DOHH2 (cell line): ENCODE data around the gene KRT5.

ENCODE experiments used
- H3F3A ChIP-seq: fragments of 200-600 bp; sonication (generic), shearing (Covaris generic); 2 replicates; pipeline ENCODE4 v1.6.0; 2016; ENCODE audit warnings: antibody characterized with exemption, mild to moderate bottlenecking; ENCODE audit not compliant: control insufficient read depth, insufficient read depth
- H3K27ac ChIP-seq: fragments of 200-600 bp; sonication (generic); 2 replicates; pipeline ENCODE4 v1.5.1; 2014; ENCODE audit warnings: low read depth, mild to moderate bottlenecking, low read length, moderate library complexity
- H3K27me3 ChIP-seq: fragments of 200-600 bp; sonication (generic); 2 replicates; pipeline ENCODE4 v1.6.1; 2014; ENCODE audit warnings: mild to moderate bottlenecking, low read length, mixed read lengths; ENCODE audit not compliant: control insufficient read depth
- H3K36me3 ChIP-seq: fragments of 200-600 bp; sonication (generic); 2 replicates; pipeline ENCODE4 v1.6.1; 2014; ENCODE audit warnings: mild to moderate bottlenecking, low read length, moderate library complexity, mixed read lengths; ENCODE audit not compliant: control insufficient read depth
- H3K4me1 ChIP-seq: fragments of 200-600 bp; sonication (generic); 2 replicates; pipeline ENCODE4 v1.6.1; 2014; ENCODE audit warnings: mild to moderate bottlenecking, low read length, mixed read lengths; ENCODE audit not compliant: control insufficient read depth
- H3K4me2 ChIP-seq: fragments of 200-600 bp; sonication (generic); 2 replicates; pipeline ENCODE4 v1.6.0; 2014; ENCODE audit warnings: mild to moderate bottlenecking, low read length, moderate library complexity
- H3K4me3 ChIP-seq: fragments of 200-600 bp; sonication (generic); 2 replicates; pipeline ENCODE4 v1.5.1; 2014; ENCODE audit warnings: mild to moderate bottlenecking, low read length, mixed read lengths
- H3K79me2 ChIP-seq: fragments of 200-600 bp; sonication (generic); 2 replicates; pipeline ENCODE4 v1.6.1; 2014; ENCODE audit warnings: mild to moderate bottlenecking, low read length, mixed read lengths; ENCODE audit not compliant: control insufficient read depth
- H3K9me2 ChIP-seq: fragments of 200-600 bp; sonication (generic); replicated peaks from 2 replicates; pipeline ENCODE4 v1.6.1; 2014; ENCODE audit warnings: mild to moderate bottlenecking, low read length, mixed read lengths; ENCODE audit not compliant: control insufficient read depth
- H3K9me3 ChIP-seq: fragments of 200-600 bp; sonication (generic); 2 replicates; pipeline ENCODE4 v1.6.1; 2014; ENCODE audit warnings: antibody characterized with exemption, low read length, mixed read lengths; ENCODE audit not compliant: control insufficient read depth, insufficient read depth
- H4K20me1 ChIP-seq: fragments of 200-600 bp; sonication (generic); 2 replicates; pipeline ENCODE4 v1.6.0; 2014; ENCODE audit warnings: low read depth, mild to moderate bottlenecking, antibody characterized with exemption, low read length, moderate library complexity; ENCODE audit not compliant: control insufficient read depth, insufficient read depth
- EZH2phosphoT487 ChIP-seq: fragments of 200-600 bp; sonication (generic); IDR thresholded peaks from 2 replicates; pipeline ENCODE4 v1.6.1; 2017; ENCODE audit warnings: borderline replicate concordance, mild to moderate bottlenecking, antibody characterized with exemption, low read length, moderate library complexity, mixed read lengths
- TF ChIP-seq, protein P1 (sequence below): fragments of 200-600 bp; sonication (generic); IDR thresholded peaks from one replicate; pipeline ENCODE4 v1.5.1; 2014; ENCODE audit warnings: antibody characterized with exemption, mild to moderate bottlenecking, low read depth, low read length; ENCODE audit not compliant: poor library complexity, severe bottlenecking

KRT5 gene

DNA sequence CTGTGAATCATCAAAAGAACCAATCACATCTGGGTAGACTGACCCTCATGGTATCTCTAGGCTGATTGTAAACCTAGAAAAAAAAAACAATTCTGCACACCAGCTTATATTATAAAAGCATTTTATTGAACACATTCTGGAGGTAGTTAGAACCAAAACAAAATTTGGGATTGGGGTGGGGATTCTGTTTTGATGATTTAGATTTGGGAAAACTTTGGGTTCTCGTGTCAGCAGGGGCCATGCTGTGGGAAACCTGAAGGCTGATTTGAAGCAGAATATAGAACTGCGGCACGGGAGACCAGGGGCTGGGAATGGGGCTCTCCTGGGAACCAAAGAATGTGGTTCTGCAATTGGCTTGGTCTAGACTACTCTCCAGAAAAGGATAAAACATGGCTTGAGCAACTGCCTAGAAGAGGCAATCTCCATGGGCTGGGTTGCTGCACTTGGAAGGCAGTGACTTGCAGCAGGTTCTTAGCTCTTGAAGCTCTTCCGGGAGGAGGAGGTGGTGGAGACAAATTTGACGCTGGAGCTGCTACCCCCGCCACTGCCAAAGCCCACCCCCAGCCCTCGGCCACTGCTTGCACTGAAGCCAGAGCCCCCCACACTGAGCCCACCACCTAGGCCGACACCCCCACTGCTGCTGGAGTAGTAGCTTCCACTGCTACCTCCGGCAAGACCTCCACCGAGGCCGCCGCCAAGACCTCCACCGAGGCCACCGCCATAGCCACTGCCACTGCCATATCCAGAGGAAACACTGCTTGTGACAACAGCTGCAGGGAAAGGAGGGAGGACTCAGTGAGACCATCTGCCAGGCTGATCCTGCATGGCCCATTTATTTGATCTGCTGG is 5.5 kb downstream of the KRT5 start:
- H3K9me3 ChIP-seq: peaks cover 4% of the 10 kb centered on the region; the same call in 1 of the 2 replicates
- no peaks in the 10 kb centered on the region for H3K9me2 ChIP-seq
- no peak overlapping the region for H3K4me2 ChIP-seq
- no peak overlapping the region for H3K4me3 ChIP-seq
- no peaks in the 10 kb centered on the region for H3K4me1 ChIP-seq
- 0 out of 2 replicates have a peak, but pooled peaks cover 3% of the 10 kb centered on the region for H4K20me1 ChIP-seq
- no peaks in the 10 kb centered on the region for H3K36me3 ChIP-seq
- H3K27ac ChIP-seq: no peak overlapping the region
- TF ChIP-seq, protein P1, sequence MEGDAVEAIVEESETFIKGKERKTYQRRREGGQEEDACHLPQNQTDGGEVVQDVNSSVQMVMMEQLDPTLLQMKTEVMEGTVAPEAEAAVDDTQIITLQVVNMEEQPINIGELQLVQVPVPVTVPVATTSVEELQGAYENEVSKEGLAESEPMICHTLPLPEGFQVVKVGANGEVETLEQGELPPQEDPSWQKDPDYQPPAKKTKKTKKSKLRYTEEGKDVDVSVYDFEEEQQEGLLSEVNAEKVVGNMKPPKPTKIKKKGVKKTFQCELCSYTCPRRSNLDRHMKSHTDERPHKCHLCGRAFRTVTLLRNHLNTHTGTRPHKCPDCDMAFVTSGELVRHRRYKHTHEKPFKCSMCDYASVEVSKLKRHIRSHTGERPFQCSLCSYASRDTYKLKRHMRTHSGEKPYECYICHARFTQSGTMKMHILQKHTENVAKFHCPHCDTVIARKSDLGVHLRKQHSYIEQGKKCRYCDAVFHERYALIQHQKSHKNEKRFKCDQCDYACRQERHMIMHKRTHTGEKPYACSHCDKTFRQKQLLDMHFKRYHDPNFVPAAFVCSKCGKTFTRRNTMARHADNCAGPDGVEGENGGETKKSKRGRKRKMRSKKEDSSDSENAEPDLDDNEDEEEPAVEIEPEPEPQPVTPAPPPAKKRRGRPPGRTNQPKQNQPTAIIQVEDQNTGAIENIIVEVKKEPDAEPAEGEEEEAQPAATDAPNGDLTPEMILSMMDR: no peak
- TF ChIP-seq EZH2phosphoT487: no peak
- H3F3A ChIP-seq: no peaks in the 10 kb centered on the region
- no peaks in the 10 kb centered on the region; the same call in 1 of the 2 replicates for H3K27me3 ChIP-seq
- H3K79me2 ChIP-seq: no peaks in the 10 kb centered on the region

DNA sequence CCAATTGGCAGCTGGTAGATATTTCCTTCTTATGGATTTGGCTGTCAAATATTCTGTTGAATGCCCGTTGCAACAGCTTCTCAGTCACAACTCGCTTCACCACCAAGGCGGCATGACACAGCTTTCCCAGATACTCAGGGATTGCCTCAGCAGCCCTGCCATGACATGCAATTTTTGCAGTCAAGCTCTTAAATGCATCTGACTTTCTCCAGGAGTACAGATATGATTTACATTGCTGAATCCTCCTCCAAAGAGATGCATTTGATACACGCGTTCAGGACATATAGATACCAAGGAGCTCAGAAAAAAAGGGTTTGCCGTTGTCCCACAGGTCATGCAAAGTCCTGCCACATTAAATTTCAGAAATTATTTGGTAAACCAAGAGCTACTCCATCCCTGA is 6.5 kb downstream of the KRT5 start:
- Histone ChIP-seq H3K9me3 (peaks cover 4% of the 10 kb centered on the region; the same call in 1 of the 2 replicates), H3K27ac (no peak overlapping the region), H3K27me3 (no peaks in the 10 kb centered on the region; the same call in 1 of the 2 replicates), H3K4me3 (no peak overlapping the region), H3K9me2 (no peaks in the 10 kb centered on the region), H3K79me2 (no peaks in the 10 kb centered on the region), H4K20me1 (0 out of 2 replicates have a peak, but pooled peaks cover 3% of the 10 kb centered on the region), H3K4me1 (no peaks in the 10 kb centered on the region), H3K36me3 (no peaks in the 10 kb centered on the region), H3F3A (no peaks in the 10 kb centered on the region), H3K4me2 (no peak overlapping the region)
- no peak for TF ChIP-seq EZH2phosphoT487
- TF ChIP-seq, protein P1: no peak

DNA sequence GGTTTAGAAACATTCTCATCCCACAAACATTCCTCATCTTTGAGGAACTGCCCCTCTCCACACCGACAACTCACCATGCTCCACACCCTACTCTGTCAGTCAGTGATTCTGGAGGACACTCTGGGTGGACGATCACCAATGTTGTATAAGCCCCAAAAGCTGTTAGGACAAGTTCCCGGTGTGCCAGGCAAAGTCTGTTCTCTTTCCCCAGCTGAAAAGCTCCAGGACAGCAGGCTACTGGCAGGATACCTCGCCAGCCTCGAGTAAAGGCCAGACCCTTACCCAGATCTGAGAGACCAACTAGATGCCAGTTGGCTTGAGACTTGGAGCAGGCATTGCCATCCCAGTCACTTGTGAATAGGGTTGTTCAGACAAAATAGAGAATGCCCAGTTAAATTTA is 12.0 kb downstream of the KRT5 start:
- no peaks in the 10 kb centered on the region for H3K9me2 ChIP-seq
- H3F3A ChIP-seq: no peaks in the 10 kb centered on the region
- TF ChIP-seq EZH2phosphoT487: no peak
- TF ChIP-seq, protein P1: no peak
- no peak overlapping the region for H3K27ac ChIP-seq
- no peaks in the 10 kb centered on the region for H3K36me3 ChIP-seq
- H3K79me2 ChIP-seq: no peaks in the 10 kb centered on the region
- H3K27me3 ChIP-seq: peaks cover 9% of the 10 kb centered on the region; the same call in 1 of the 2 replicates
- no peaks in the 10 kb centered on the region for H4K20me1 ChIP-seq
- no peak overlapping the region for H3K4me2 ChIP-seq
- H3K4me1 ChIP-seq: no peaks in the 10 kb centered on the region
- H3K4me3 ChIP-seq: no peak overlapping the region
- H3K9me3 ChIP-seq: peaks cover 4% of the 10 kb centered on the region; the same call in 1 of the 2 replicates
